Lower lobe of right lung (tissue), 2 donors: ENCODE data around the gene TOMM6. TPM values are rescaled to one million over a fixed set of nuclear protein-coding genes. Genes with fewer than 3 reads are reported as not detected.
A peak's percentile ranks its signal among the peaks of the same experiment; 100 is the strongest.

Experiments
- ATAC-seq, 2 donors: fragments of 200-7000 bp; cut with Tn5 transposase; one replicate each; pipeline ENCODE4 v1.9.1; 2020 to 2022; ENCODE audit warnings: mild to moderate bottlenecking in 2 of 2, moderate library complexity in 2 of 2
- DNase-seq: peaks from one replicate; pipeline ENCODE4 v3.0.0-alpha.2; 2020
- H3K27ac ChIP-seq: fragments of 200-600 bp; one replicate; pipeline ENCODE4 v1.8.0; 2022
- H3K27me3 ChIP-seq: fragments of 200-600 bp; one replicate; pipeline ENCODE4 v1.8.0; 2022; ENCODE audit warnings: low read depth
- H3K36me3 ChIP-seq: fragments of 200-600 bp; one replicate; pipeline ENCODE4 v1.8.0; 2022; ENCODE audit warnings: mild to moderate bottlenecking
- H3K4me1 ChIP-seq: fragments of 200-600 bp; one replicate; pipeline ENCODE4 v1.8.0; 2022
- H3K4me3 ChIP-seq: fragments of 200-600 bp; one replicate; pipeline ENCODE4 v1.8.0; 2022; ENCODE audit warnings: mild to moderate bottlenecking
- H3K9me3 ChIP-seq: fragments of 200-600 bp; one replicate; pipeline ENCODE4 v1.8.0; 2022
- intact Hi-C: fragments of 100-400 bp; cut with DNase I; formaldehyde crosslinking; loops from one replicate; pipeline ENCODE4 v1.11.0; 2022
- total RNA-seq: library from RNA; stranded (reverse); fragmentation: NEBNext Ultra II Directional; extraction: Animal tissue kit (Norgen Biotek cat#: 25700); gene quantifications from one replicate; pipeline ENCODE4 v1.2.1, GENCODE V29; 2021
- TF ChIP-seq, protein P1 (sequence below): fragments of 200-600 bp; IDR thresholded peaks from one replicate; pipeline ENCODE4 v1.8.0; 2022; ENCODE audit warnings: antibody characterized with exemption, mild to moderate bottlenecking
- donor health status: DM: no; HTN: yes; CAD: no; lungs with severe emphysema.

The TOMM6 gene
- total RNA-seq, 1 donor from 2014 or later = 134 TPM

DNA sequence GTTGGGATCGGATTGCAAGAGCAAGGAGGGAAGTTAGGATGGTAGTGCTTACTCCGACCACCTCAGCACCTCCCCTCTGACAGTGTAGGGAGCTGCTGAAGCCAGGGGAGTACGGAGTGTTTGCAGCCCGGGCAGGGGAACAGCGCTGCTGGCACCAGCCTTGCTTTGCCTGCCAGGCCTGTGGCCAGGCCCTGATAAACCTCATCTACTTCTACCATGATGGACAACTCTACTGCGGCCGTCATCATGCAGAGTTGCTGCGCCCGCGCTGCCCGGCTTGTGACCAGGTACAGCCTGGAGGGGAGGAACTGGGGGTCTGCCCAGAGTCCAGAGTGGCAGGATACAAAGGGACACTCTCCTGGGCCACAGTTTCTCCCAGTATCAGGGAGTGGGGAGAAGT is 2.2 kb upstream of the TOMM6 start:
- Histone ChIP-seq H3K9me3 (no peaks in the 10 kb centered on the region), H3K4me3 (peak overlapping the region; percentile 9), H3K27me3 (no peaks in the 10 kb centered on the region), H3K4me1 (peaks cover 65% of the 10 kb centered on the region), H3K27ac (peak overlapping the region; percentile 31), H3K36me3 (peaks cover 28% of the 10 kb centered on the region)
- no peak for DNase-seq
- intact Hi-C loops = no loop called here
- TF ChIP-seq, protein P1, sequence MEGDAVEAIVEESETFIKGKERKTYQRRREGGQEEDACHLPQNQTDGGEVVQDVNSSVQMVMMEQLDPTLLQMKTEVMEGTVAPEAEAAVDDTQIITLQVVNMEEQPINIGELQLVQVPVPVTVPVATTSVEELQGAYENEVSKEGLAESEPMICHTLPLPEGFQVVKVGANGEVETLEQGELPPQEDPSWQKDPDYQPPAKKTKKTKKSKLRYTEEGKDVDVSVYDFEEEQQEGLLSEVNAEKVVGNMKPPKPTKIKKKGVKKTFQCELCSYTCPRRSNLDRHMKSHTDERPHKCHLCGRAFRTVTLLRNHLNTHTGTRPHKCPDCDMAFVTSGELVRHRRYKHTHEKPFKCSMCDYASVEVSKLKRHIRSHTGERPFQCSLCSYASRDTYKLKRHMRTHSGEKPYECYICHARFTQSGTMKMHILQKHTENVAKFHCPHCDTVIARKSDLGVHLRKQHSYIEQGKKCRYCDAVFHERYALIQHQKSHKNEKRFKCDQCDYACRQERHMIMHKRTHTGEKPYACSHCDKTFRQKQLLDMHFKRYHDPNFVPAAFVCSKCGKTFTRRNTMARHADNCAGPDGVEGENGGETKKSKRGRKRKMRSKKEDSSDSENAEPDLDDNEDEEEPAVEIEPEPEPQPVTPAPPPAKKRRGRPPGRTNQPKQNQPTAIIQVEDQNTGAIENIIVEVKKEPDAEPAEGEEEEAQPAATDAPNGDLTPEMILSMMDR = no peak
- no peak for ATAC-seq

DNA sequence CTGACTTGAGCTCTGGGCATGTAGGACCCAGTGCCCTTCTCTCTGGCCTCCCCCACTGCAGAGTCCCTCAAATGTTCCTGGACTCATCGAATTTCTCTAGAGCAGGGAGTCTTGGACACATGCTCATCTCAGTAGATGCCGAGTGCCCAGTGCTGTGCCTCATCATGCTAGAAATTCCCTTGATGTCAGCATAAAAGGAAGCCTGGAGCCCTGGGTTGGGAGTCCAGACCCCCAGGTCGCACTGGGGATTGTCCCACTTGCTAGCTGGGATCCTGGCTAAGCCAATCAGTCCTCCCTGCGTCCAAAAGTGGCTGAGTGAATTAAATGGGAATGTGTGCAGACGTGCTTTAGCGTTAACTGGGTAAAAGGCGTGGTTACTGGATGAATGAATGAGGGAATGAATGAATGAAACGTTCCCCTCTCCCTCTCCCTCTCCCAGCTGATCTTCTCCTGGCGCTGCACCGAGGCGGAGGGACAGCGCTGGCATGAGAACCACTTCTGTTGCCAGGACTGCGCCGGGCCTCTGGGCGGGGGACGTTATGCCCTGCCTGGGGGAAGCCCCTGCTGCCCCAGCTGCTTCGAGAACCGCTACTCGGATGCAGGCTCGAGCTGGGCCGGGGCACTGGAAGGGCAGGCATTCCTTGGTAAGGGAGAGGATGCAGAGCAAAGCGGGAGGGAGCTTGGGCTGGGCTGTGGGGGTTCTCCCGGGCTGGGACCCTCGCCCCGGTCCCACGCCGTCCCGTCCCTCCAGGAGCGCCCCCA is 1.6 kb upstream of the TOMM6 start:
- peak overlapping the region; percentile 89 for H3K27ac ChIP-seq
- H3K4me3 ChIP-seq = peak overlapping the region; percentile 84
- H3K27me3 ChIP-seq = no peaks in the 10 kb centered on the region
- TF ChIP-seq, protein P1 = no peak
- no peak for DNase-seq
- intact Hi-C loops = no loop called here
- H3K9me3 ChIP-seq = no peaks in the 10 kb centered on the region
- H3K36me3 ChIP-seq = peaks cover 34% of the 10 kb centered on the region
- ATAC-seq = peak in 1 of 2 donors; percentile 0
- H3K4me1 ChIP-seq = peaks cover 59% of the 10 kb centered on the region

DNA sequence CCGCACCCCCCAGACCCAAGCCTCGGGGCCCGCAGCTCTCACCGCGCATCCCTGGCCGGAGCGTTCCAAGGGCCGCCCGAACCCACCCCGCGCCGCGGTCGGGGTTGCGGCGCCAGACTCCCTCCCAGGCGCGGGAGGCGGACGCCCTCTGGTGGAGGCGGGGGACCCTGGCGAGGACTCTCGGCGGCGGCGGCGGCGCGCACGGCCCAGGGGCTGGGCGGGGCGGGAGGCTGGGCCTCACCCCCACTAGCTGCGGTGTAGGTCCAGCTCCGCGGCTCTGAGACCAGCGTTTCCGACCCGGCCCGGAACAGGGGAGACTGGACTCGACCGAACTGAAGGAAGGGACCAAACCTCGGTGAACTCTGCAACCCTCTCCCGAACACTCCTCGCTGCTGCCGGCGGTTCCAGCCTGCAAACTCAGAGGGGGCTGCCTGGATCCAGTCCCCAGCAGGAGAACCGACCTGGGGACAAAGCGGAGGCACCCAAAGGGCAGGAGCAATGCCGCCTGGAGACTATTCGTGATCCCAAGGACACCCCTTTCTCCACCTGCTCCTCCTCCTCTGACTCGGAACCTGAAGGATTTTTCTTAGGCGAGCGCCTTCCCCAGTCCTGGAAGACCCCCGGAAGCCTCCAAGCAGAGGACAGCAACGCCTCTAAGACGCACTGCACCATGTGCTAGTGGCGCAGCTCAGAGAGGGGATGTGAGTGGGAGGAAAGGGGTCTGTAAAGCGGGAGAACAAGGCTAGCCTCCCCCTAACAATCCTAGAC is 859 bp upstream of the TOMM6 start:
- intact Hi-C loops = no loop called here
- peak; percentile 94 to 96 for ATAC-seq
- H3K4me1 ChIP-seq = peaks cover 51% of the 10 kb centered on the region

DNA sequence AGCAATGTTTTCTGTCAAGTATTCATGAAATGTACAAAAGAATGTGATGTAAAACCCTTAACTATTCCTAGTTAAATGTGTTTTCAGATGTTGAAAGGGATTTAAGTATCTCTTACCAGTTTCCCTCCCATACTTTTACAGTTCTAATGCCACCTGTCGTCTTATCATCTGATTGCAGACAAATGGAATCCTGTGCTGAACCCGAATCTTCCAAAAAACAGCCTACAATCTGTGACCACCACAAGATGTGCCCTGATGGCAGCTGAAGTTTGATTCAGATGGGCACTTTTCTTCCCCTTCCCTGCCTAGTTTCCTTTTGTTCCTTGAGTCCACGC is 1.9 kb downstream of the TOMM6 start:
- H3K36me3 ChIP-seq = peaks cover 47% of the 10 kb centered on the region
- H3K4me1 ChIP-seq = peaks cover 35% of the 10 kb centered on the region
- intact Hi-C loops = no loop called here
- no peak overlapping the region for H3K4me3 ChIP-seq
- TF ChIP-seq, protein P1 = no peak
- no peak overlapping the region for H3K27ac ChIP-seq
- DNase-seq (no peak), ATAC-seq (no peak)
- H3K9me3 ChIP-seq = no peaks in the 10 kb centered on the region
- H3K27me3 ChIP-seq = no peaks in the 10 kb centered on the region

More for the DNA sequence above, 859 bp upstream of the TOMM6 start:
- TF ChIP-seq, protein P1 = peak; percentile 83
- Histone ChIP-seq H3K9me3 (no peaks in the 10 kb centered on the region), H3K27me3 (no peaks in the 10 kb centered on the region), H3K36me3 (peaks cover 42% of the 10 kb centered on the region), H3K4me3 (peak overlapping the region; percentile 84), H3K27ac (peak overlapping the region; percentile 89)
- peak; percentile 92 for DNase-seq

DNA sequence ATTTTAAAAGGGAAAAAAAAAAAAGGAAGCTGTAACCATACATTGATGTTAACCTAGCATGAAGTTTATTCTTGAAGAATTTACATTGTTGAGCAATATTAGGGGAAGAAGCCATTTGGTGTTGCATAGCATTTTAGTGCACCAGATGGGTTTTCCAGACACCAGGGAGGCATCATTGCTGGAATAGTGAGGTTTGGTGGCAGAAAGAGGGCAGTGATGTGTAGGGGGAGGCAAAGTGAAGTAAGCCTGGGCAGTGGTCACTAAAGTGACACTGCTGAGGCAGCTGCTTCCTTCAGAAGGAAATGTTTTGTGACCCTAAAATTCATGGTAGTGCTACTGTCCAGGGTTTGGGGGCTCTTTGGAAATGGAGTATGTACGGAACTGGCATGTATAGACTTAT is 2.6 kb downstream of the TOMM6 start:
- intact Hi-C loops = no loop called here
- ATAC-seq (no peak), DNase-seq (no peak)
- TF ChIP-seq, protein P1 = no peak
- peaks cover 42% of the 10 kb centered on the region for H3K36me3 ChIP-seq
- no peak overlapping the region for H3K27ac ChIP-seq
- no peaks in the 10 kb centered on the region for H3K27me3 ChIP-seq
- no peak overlapping the region for H3K4me3 ChIP-seq
- no peaks in the 10 kb centered on the region for H3K9me3 ChIP-seq
- H3K4me1 ChIP-seq = peaks cover 28% of the 10 kb centered on the region
